Nephron (organoid): ENCODE results near the gene TMEM270.
A peak's percentile ranks its signal among the peaks of the same experiment; 100 is the strongest.

Experiments used
- H3K27ac Mint-ChIP-seq, 3 experiments: 2 replicates each; pipeline ENCODE4 v1.8.0; 2020; ENCODE audit warnings: mixed read lengths in 3 of 3, mild to moderate bottlenecking in 2 of 3, moderate library complexity in 1 of 3
- H3K27me3 Mint-ChIP-seq: 2 replicates; pipeline ENCODE4 v1.8.0; 2021; ENCODE audit warnings: low read depth, mild to moderate bottlenecking, moderate library complexity, mixed read lengths
- H3K36me3 Mint-ChIP-seq: 2 replicates; pipeline ENCODE4 v1.8.0; 2020; ENCODE audit warnings: low read depth, mixed read lengths
- H3K4me1 Mint-ChIP-seq: 2 replicates; pipeline ENCODE4 v1.8.0; 2020; ENCODE audit warnings: mixed read lengths
- H3K4me3 Mint-ChIP-seq, 3 experiments: 2 replicates each; pipeline ENCODE4 v1.8.0; 2020; ENCODE audit warnings: mild to moderate bottlenecking in 3 of 3, mixed read lengths in 3 of 3, moderate library complexity in 2 of 3
- H3K9me3 Mint-ChIP-seq: 2 replicates; pipeline ENCODE4 v1.8.0; 2020; ENCODE audit warnings: mixed read lengths
- CTCF ChIP-seq, 3 experiments: fragments of 200-600 bp; sonication (generic); IDR thresholded peaks; one replicate each; pipeline ENCODE4 v1.5.0; 2021; ENCODE audit warnings: antibody characterized with exemption in 3 of 3; ENCODE audit not compliant: unreplicated experiment in 3 of 3

Gene TMEM270

GRCh38 chr7:73822319-73823173 is 38.4 kb upstream of the TMEM270 start:
- Mint-ChIP-seq H3K9me3 (no peaks in the 10 kb centered on the region), H3K4me1 (peaks cover 18% of the 10 kb centered on the region)

GRCh38 chr7:73823257-73823656 is 37.7 kb upstream of the TMEM270 start:
- Mint-ChIP-seq H3K4me3 (peak overlapping the region in 1 of 3 experiments; percentile 10), H3K27ac (peak overlapping the region; percentile 32 to 85 (median 80)), H3K4me1 (peaks cover 25% of the 10 kb centered on the region), H3K36me3 (no peaks in the 10 kb centered on the region), H3K9me3 (no peaks in the 10 kb centered on the region), H3K27me3 (peaks cover 17% of the 10 kb centered on the region)
- no peak for TF ChIP-seq CTCF (IDR thresholded peaks at IDR 0.05; ENCODE audit: unreplicated experiment in 3 of 3)

More at GRCh38 chr7:73822319-73823173, 38.4 kb upstream of the TMEM270 start:
- H3K36me3 Mint-ChIP-seq, result no peaks in the 10 kb centered on the region
- peaks cover 14% of the 10 kb centered on the region for H3K27me3 Mint-ChIP-seq
- H3K4me3 Mint-ChIP-seq, result peak overlapping the region in 1 of 3 experiments; percentile 16
- peak overlapping the region; percentile 66 to 85 (median 80) for H3K27ac Mint-ChIP-seq
- no peak for TF ChIP-seq CTCF (IDR thresholded peaks at IDR 0.05; ENCODE audit: unreplicated experiment in 3 of 3)

GRCh38 chr7:73823873-73824592 is 36.9 kb upstream of the TMEM270 start:
- TF ChIP-seq CTCF (IDR thresholded peaks at IDR 0.05; ENCODE audit: unreplicated experiment in 3 of 3), result no peak
- H3K4me1 Mint-ChIP-seq, result peaks cover 31% of the 10 kb centered on the region
- no peaks in the 10 kb centered on the region for H3K36me3 Mint-ChIP-seq
- H3K4me3 Mint-ChIP-seq, result no peak overlapping the region
- H3K27me3 Mint-ChIP-seq, result peaks cover 21% of the 10 kb centered on the region
- H3K9me3 Mint-ChIP-seq, result no peaks in the 10 kb centered on the region
- H3K27ac Mint-ChIP-seq, result no peak overlapping the region

- H3K27me3 Mint-ChIP-seq, result peaks cover 25% of the 10 kb centered on the region
- no peaks in the 10 kb centered on the region for H3K9me3 Mint-ChIP-seq
- TF ChIP-seq CTCF (IDR thresholded peaks at IDR 0.05; ENCODE audit: unreplicated experiment in 3 of 3), result no peak
- peaks cover 37% of the 10 kb centered on the region for H3K4me1 Mint-ChIP-seq
- H3K4me3 Mint-ChIP-seq, result no peak overlapping the region
- H3K27ac Mint-ChIP-seq, result peak overlapping the region in 2 of 3 experiments; percentile 52 to 72
- H3K36me3 Mint-ChIP-seq, result no peaks in the 10 kb centered on the region
Measured at GRCh38 chr7:73824986-73825385, 36.0 kb upstream of the TMEM270 start.

GRCh38 chr7:73827567-73828106 is 33.3 kb upstream of the TMEM270 start:
- Mint-ChIP-seq H3K36me3 (no peaks in the 10 kb centered on the region), H3K9me3 (no peaks in the 10 kb centered on the region), H3K27me3 (peaks cover 31% of the 10 kb centered on the region), H3K4me1 (peaks cover 45% of the 10 kb centered on the region), H3K4me3 (peak overlapping the region in 2 of 3 experiments; percentile 8 to 22), H3K27ac (peak overlapping the region; percentile 95 to 97 (median 96))
- no peak for TF ChIP-seq CTCF (IDR thresholded peaks at IDR 0.05; ENCODE audit: unreplicated experiment in 3 of 3)
